AG04450 (cell line): Measurements from ENCODE around the gene LPCAT1. TPM values are rescaled to one million over a fixed set of nuclear protein-coding genes. Genes with fewer than 3 reads are reported as not detected.

Source experiments
- CTCF ChIA-PET: fragments of 300-600, 350-600 bp; formaldehyde crosslinking; extraction: SDS; loops from one replicate; lab custom pipeline; 2022; ENCODE audit warnings: antibody characterized with exemption, inconsistent platforms; lab: Charles Lee
- POLR2A ChIA-PET: fragments of 350-600 bp; formaldehyde crosslinking; extraction: SDS; loops from one replicate; lab custom pipeline; 2021; ENCODE audit warnings: antibody characterized with exemption, inconsistent platforms; lab: Yijun Ruan, JAX
- DNase-seq: peaks from one replicate; pipeline ENCODE4 v3.0.0-alpha.2; 2011; ENCODE audit warnings: low read depth, low spot score
- H3K27ac ChIP-seq: one replicate; pipeline ENCODE4 v1.5.1; 2012; ENCODE audit warnings: low read depth, low read length, control low read depth
- H3K27me3 ChIP-seq: one replicate; pipeline ENCODE4 v1.6.0; 2012; ENCODE audit warnings: low read length; ENCODE audit not compliant: control insufficient read depth, insufficient read depth
- H3K4me3 ChIP-seq: 2 replicates; pipeline ENCODE4 v1.5.1; 2011; ENCODE audit warnings: mild to moderate bottlenecking, low read depth, low read length, control low read depth
- H3K9me3 ChIP-seq: 2 replicates; pipeline ENCODE4 v1.5.1; 2012; ENCODE audit warnings: low read length; ENCODE audit not compliant: control insufficient read depth, insufficient read depth
- polyA plus RNA-seq: library from polyadenylated mRNA; depleted of rRNA; stranded (reverse); fragments of >200 nt; gene quantifications from 2 replicates; pipeline ENCODE4 v1.2.3, GENCODE V29; 2011
- TF ChIP-seq, protein P1 (sequence below): IDR thresholded peaks from 2 replicates; pipeline ENCODE4 v1.5.1; 2011; ENCODE audit warnings: low read depth, low read length, control low read depth, inconsistent platforms

LPCAT1 gene
- polyA plus RNA-seq, 1 experiment, result 23.4 TPM

DNA sequence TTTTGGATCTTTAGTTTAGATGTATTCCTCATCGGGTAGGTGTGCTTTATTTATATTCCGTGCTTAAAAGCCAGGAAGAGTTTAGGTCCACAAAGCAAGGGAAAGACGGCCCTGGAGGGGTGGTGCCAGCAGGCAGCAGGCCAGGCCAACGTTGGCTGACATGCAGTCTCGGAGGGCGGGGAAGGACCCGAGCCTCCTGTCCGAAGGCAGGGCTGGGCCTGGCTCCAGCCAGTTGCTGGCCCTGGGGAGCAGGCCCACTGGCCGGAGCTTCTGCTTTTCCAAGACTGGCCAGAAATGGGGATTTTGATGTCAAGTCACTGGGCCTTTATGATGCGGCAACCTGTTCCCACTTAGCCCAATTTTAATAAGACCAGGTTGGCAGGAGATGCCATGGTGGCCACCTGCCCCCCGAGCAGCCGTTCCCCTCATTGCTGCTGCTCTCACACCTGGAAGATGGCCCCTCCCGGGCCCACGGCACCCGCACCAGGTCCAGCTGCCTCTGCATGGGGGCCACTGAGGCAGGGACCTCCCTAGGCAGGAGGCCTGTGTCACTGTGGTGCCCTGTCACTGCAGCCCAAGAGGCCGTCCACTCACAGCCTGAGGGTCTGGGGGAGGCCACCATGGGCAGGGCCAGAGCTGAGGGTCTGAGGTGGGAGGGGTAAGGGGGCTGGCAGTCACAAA lies 23.2 kb downstream of the LPCAT1 start:
- CTCF ChIA-PET, result interaction anchor here (1.3 kb wide), 1 partner anchor 21 kb away, joined by 5 read pairs; no protein-coding TSS in a partner anchor
- H3K9me3 ChIP-seq, result no peaks in the 10 kb centered on the region
- no peak for DNase-seq
- TF ChIP-seq, protein P1, sequence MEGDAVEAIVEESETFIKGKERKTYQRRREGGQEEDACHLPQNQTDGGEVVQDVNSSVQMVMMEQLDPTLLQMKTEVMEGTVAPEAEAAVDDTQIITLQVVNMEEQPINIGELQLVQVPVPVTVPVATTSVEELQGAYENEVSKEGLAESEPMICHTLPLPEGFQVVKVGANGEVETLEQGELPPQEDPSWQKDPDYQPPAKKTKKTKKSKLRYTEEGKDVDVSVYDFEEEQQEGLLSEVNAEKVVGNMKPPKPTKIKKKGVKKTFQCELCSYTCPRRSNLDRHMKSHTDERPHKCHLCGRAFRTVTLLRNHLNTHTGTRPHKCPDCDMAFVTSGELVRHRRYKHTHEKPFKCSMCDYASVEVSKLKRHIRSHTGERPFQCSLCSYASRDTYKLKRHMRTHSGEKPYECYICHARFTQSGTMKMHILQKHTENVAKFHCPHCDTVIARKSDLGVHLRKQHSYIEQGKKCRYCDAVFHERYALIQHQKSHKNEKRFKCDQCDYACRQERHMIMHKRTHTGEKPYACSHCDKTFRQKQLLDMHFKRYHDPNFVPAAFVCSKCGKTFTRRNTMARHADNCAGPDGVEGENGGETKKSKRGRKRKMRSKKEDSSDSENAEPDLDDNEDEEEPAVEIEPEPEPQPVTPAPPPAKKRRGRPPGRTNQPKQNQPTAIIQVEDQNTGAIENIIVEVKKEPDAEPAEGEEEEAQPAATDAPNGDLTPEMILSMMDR, result no peak
- H3K4me3 ChIP-seq, result no peak overlapping the region
- no peaks in the 10 kb centered on the region for H3K27me3 ChIP-seq
- H3K27ac ChIP-seq, result no peak overlapping the region
- POLR2A ChIA-PET, result no interaction called here

DNA sequence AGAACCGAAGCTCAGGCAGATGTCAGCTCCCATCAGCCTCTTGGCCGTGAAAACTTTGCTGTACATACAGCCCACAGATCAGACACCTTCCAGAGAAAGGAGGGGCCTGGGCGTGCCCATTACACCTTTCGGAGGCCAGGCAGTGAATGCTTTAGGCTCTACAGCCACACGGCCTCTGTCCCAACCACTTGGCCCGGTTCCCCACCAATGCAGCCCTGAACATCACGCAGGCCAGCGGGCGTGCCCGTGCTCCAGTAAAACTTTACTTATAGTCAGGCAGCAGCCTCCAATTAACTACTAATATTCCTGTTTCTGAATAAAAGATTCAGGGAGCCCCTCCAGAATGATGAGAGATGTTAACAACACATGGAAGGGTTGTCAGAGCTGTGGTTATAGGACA lies 23.9 kb downstream of the LPCAT1 start:
- DNase-seq, result no peak
- Histone ChIP-seq H3K27ac (no peak overlapping the region), H3K4me3 (no peak overlapping the region), H3K27me3 (no peaks in the 10 kb centered on the region), H3K9me3 (no peaks in the 10 kb centered on the region)
- CTCF ChIA-PET, result interaction anchor here (1.3 kb wide), 1 partner anchor 20 kb away, joined by 5 read pairs; no protein-coding TSS in a partner anchor
- TF ChIP-seq, protein P1, result no peak
- POLR2A ChIA-PET, result no interaction called here

DNA sequence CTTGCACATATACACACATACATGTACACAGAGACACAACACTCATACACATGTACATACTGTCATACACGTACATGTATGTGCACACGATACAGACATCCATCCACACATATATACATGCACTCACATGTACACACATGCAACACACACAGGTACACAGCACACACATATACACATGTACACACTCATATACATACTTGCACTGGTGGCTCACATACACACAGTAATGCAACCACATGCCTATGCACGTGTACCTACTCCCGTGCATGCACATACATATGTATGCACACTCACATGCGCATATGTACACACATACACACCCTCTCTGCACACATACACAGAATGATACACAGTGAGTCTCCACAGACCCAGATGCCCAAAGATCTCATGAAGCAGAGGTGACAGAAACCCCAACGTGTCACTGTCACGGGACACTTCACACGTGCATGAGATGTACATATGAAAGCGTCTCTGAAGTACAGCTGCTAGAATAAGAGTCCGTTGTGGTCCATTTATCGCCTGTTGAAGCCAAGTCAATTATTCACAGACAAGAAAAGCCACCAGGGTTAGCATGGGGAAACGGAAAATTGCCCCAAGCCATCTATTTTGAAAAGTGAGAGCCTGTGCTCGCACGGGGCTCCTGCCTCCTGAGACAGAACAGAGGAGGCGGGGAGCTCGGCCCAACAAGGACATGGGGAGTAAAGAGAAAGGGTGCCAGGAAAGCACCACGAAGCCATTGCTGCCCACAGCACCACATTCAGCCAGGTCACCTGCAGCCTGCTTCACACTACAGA lies 24.9 kb downstream of the LPCAT1 start:
- CTCF ChIA-PET, result no interaction called here
- H3K4me3 ChIP-seq, result no peak overlapping the region
- DNase-seq, result no peak
- H3K27me3 ChIP-seq, result no peaks in the 10 kb centered on the region
- TF ChIP-seq, protein P1, result no peak
- POLR2A ChIA-PET, result no interaction called here
- no peak overlapping the region for H3K27ac ChIP-seq
- H3K9me3 ChIP-seq, result no peaks in the 10 kb centered on the region

DNA sequence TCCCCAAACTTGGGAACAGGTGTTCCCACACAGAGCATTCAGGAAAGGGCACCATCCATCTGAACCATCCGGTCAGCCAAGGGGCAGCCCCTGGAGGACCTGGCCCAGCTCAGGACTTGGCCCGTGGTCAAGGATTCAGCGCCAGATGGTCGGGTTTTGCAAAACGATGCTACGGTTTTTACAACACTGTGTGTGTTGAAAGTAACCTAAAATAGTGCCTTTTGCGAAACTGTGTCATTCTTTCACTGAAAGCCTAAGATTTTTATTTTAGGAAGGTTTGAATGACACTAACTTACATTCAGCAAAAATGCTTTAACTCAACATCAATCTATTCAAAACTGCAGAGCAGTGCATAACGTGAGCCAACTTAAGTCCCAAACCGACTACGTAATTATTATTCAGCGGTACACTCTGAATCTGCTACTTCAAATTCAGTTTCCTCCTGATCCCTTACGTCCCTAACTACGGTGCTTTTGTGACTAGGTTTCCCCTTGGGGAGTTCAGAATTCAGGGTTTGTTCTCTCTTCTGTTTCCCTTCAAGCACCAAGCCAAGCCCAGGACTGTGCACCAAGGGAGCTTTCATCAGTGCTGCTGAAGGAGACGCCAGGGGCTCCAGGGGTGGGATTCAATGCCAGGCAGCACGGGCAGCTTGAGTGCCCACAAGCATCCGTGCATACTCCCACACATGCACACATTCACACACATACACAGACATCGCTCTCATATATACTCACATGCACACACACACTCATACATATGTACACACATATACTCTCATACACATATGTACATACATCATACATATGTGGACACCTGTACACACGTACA lies 25.8 kb downstream of the LPCAT1 start:
- POLR2A ChIA-PET, result no interaction called here

More for the DNA sequence above, 25.8 kb downstream of the LPCAT1 start:
- TF ChIP-seq, protein P1, result no peak
- no peaks in the 10 kb centered on the region for H3K9me3 ChIP-seq
- H3K27ac ChIP-seq, result no peak overlapping the region
- H3K27me3 ChIP-seq, result no peaks in the 10 kb centered on the region
- CTCF ChIA-PET, result no interaction called here
- no peak overlapping the region for H3K4me3 ChIP-seq
- no peak for DNase-seq
